C4-2B (cell line): ENCODE results near the gene KIT.

Experiments
- H3K27ac ChIP-seq: fragments of 450-650 bp; 2 replicates; pipeline ENCODE4 v1.5.1; 2017
- CTCF ChIP-seq: fragments of 450-650 bp; conservative IDR thresholded peaks from 2 replicates; pipeline ENCODE4 v1.5.1; 2017; ENCODE audit warnings: mild to moderate bottlenecking
- ZFX ChIP-seq: fragments of 450-650 bp; IDR thresholded peaks from 2 replicates; pipeline ENCODE4 v1.6.1; 2017

Gene KIT

GRCh38 chr4:54708339-54709279 lies 50.9 kb downstream of the KIT start:
- TF ChIP-seq CTCF (no peak), ZFX (no peak)
- H3K27ac ChIP-seq: no peak overlapping the region

- TF ChIP-seq ZFX (no peak), CTCF (no peak)
- no peak overlapping the region for H3K27ac ChIP-seq
Observed at GRCh38 chr4:54709400-54709799, 51.6 kb downstream of the KIT start.

GRCh38 chr4:54712206-54712605 lies 54.4 kb downstream of the KIT start:
- no peak overlapping the region for H3K27ac ChIP-seq
- TF ChIP-seq ZFX: no peak

GRCh38 chr4:54714631-54715030 lies 56.9 kb downstream of the KIT start:
- no peak for TF ChIP-seq CTCF
- TF ChIP-seq ZFX: no peak
- no peak overlapping the region for H3K27ac ChIP-seq

GRCh38 chr4:54716478-54717065 lies 58.8 kb downstream of the KIT start:
- TF ChIP-seq ZFX: no peak
- TF ChIP-seq CTCF: no peak
- H3K27ac ChIP-seq: no peak overlapping the region

- H3K27ac ChIP-seq: no peak overlapping the region
- TF ChIP-seq CTCF (no peak), ZFX (no peak)
Observed at GRCh38 chr4:54717694-54718093, 59.9 kb downstream of the KIT start.

- no peak for TF ChIP-seq CTCF
- no peak for TF ChIP-seq ZFX
- H3K27ac ChIP-seq: no peak overlapping the region
Observed at GRCh38 chr4:54719378-54719777, 61.6 kb downstream of the KIT start.
